Adipose tissue (tissue), 3 donors: Measurements from ENCODE around the gene KRT17. TPM values are rescaled to one million over a fixed set of nuclear protein-coding genes. Genes with fewer than 3 reads are reported as not detected.

ENCODE experiments used
- polyA plus RNA-seq, 3 donors: library from polyadenylated mRNA; stranded (reverse); fragments of 200-250 nt; gene quantifications; one replicate each; pipeline ENCODE4 v1.2.3, GENCODE V29; 2013
- donor health status: healthy with polysubstance abuse.
- donor health status: Bipolar disorder and iron deficiency.
- donor health status: healthy.

Gene KRT17
- polyA plus RNA-seq, 3 donors = 0.60 to 0.70 TPM; not detected in 1

Other genes with a start within 250 kb of the KRT17 start
- gene KRT34, start 242.3 kb downstream of the KRT17 start, polyA plus RNA-seq = under 1 TPM in 1 of 3 donors, not detected in 2; 0.07 TPM
- not detected for gene KRT31, start 227.0 kb downstream of the KRT17 start, polyA plus RNA-seq
- gene KRT37, start 200.0 kb downstream of the KRT17 start, polyA plus RNA-seq = not detected
- not detected for gene KRT38, start 183.6 kb downstream of the KRT17 start, polyA plus RNA-seq
- under 1 TPM in 1 of 3 donors, not detected in 2; 0.03 TPM for gene KRT32, start 157.2 kb downstream of the KRT17 start, polyA plus RNA-seq
- not detected for gene KRT35, start 143.4 kb downstream of the KRT17 start, polyA plus RNA-seq
- not detected for gene KRT36, start 134.7 kb downstream of the KRT17 start, polyA plus RNA-seq
- 10 to 100 TPM in 1 of 3 donors, 1 to 10 TPM in 2; 2.6 to 53.0 (median 3.2) TPM for gene KRT13, start 119.0 kb downstream of the KRT17 start, polyA plus RNA-seq
- gene KRT15, start 105.7 kb downstream of the KRT17 start, polyA plus RNA-seq = 1 to 10 TPM in 1 of 3 donors, under 1 TPM in 2; 0.11 to 2.1 (median 0.18) TPM
- gene KRT19, start 96.3 kb downstream of the KRT17 start, polyA plus RNA-seq = 100 to 1,000 TPM in 1 of 3 donors, 10 to 100 TPM in 2; 28.9 to 139 (median 29.1) TPM
- not detected for gene KRT9, start 52.5 kb downstream of the KRT17 start, polyA plus RNA-seq
- 1 to 10 TPM in 2 of 3 donors, under 1 TPM in 1; 0.25 to 7.8 (median 1.0) TPM for gene KRT14, start 37.7 kb downstream of the KRT17 start, polyA plus RNA-seq
- gene KRT16, start 11.8 kb downstream of the KRT17 start, polyA plus RNA-seq = 10 to 100 TPM in 1 of 3 donors, 1 to 10 TPM in 1, under 1 TPM in 1; 0.16 to 15.5 (median 4.4) TPM
- 100 to 1,000 TPM; 426 to 985 (median 580) TPM for gene EIF1, start 64.3 kb upstream of the KRT17 start, polyA plus RNA-seq
- gene GAST, start 87.8 kb upstream of the KRT17 start, polyA plus RNA-seq = 1 to 10 TPM in 1 of 3 donors, not detected in 2; 2.4 TPM
- under 1 TPM; 0.03 to 0.48 (median 0.22) TPM for gene HAP1, start 110.1 kb upstream of the KRT17 start, polyA plus RNA-seq
- gene JUP, start 162.1 kb upstream of the KRT17 start, polyA plus RNA-seq = 10 to 100 TPM; 35.7 to 49.0 (median 36.9) TPM
- 10 to 100 TPM in 1 of 3 donors, 1 to 10 TPM in 2; 3.3 to 11.1 (median 9.7) TPM for gene P3H4, start 187.4 kb upstream of the KRT17 start, polyA plus RNA-seq
- gene FKBP10, start 188.4 kb upstream of the KRT17 start, polyA plus RNA-seq = 10 to 100 TPM in 2 of 3 donors, 1 to 10 TPM in 1; 9.6 to 50.6 (median 24.6) TPM
- 10 to 100 TPM; 45.9 to 70.5 (median 50.0) TPM for gene NT5C3B, start 211.7 kb upstream of the KRT17 start, polyA plus RNA-seq
- under 1 TPM; 0.02 to 0.79 (median 0.64) TPM for gene KLHL10, start 213.2 kb upstream of the KRT17 start, polyA plus RNA-seq
- gene KLHL11, start 240.8 kb upstream of the KRT17 start, polyA plus RNA-seq = 1 to 10 TPM in 1 of 3 donors, under 1 TPM in 2; 0.89 to 1.4 (median 0.90) TPM